NCI-H345 treated with DMSO at 0.1 percent for 48 hours (cell line): ENCODE data around the gene PHF10.

Experiments
- DNase-seq: peaks from one replicate; lab custom pipeline; 2025; ENCODE audit not compliant: unreplicated experiment; lab: John Stamatoyannopoulos, UW

The PHF10 gene

DNA sequence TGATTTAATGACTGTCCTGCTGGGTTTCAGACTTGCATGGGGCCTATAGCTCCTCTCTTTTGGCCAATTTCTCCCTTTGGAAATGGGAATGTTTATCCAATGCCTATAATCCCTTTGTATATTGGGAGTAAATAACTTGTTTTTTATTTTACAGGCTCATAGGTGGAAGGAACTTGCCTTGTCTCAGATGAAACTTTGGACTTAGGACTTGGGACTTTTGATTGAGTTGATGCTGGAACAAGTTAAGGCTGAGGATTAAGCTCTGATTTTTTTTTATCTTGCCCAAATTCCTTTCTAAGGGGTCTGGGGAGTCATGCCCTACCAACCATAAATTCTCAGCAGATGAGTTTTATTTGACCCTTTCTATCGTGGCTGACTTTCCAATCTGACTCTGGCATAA lies 46.0 kb downstream of the PHF10 start:
- no peak for DNase-seq

DNA sequence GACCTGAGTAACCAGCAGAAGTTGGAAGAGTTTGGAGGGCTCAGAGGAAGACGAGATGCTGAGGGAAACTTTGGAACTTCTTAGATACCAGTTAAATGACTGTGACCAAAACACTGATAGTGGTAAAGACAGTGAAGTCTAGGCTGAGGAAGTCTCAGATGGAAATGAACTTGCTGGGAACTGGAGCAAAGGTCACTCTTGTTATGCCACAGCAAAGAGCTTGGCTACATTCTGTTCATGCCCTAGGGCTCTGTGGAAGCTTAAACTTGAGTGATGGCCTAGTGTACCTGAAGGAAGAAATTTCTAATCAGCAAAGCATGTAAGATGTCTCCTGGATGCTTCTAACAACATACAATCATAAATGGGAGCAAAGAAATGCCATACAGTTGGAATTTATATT lies 47.2 kb downstream of the PHF10 start:
- no peak for DNase-seq

- no peak for DNase-seq
Measured at GRCh38 chr6:169675011-169675410, 49.3 kb downstream of the PHF10 start.

DNA sequence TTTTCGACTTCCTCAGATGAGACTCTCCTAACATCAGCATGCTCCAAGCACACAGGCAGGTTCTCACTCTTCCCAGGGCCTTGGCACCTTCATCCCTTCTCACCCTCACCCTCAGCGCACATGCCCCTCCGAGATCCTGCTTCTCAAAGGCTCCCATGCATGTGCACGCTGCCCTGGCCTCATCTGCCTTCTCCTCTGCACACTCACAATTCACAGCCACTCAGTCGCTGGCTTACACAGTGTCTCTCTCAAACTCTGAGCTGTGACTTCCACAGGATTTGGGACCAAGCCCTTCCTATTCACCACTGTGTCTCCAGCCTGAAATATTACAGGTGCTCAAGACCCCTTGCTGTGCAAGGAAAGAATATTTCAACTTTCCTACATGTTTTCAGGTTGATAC lies 52.7 kb downstream of the PHF10 start:
- DNase-seq, result no peak

GRCh38 chr6:169669889-169670288 lies 54.4 kb downstream of the PHF10 start:
- no peak for DNase-seq

GRCh38 chr6:169669147-169669546 lies 55.2 kb downstream of the PHF10 start:
- peak; percentile 61 for DNase-seq

GRCh38 chr6:169668203-169668847 lies 56.0 kb downstream of the PHF10 start:
- no peak for DNase-seq

GRCh38 chr6:169667716-169668115 lies 56.6 kb downstream of the PHF10 start:
- no peak for DNase-seq

DNA sequence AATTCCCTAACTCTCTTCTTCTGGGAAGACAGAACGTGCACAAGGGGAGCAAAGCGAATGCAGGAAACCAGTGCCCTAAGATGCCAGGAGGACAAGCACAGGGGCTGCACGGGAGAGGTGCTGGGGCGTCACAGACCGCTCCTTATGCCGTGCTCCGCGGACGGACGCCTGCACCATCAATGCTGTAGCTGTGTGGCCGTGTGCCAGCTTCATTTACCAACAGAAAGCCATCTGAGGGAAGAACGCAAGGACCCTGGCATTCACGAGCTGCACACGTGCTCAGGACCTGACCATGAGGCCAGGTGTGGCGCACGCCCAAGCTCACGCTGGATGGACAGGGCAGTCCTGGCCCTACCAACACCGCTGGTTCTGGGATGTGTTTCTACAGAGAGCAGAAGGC lies 57.9 kb downstream of the PHF10 start:
- peak; percentile 8 for DNase-seq

DNA sequence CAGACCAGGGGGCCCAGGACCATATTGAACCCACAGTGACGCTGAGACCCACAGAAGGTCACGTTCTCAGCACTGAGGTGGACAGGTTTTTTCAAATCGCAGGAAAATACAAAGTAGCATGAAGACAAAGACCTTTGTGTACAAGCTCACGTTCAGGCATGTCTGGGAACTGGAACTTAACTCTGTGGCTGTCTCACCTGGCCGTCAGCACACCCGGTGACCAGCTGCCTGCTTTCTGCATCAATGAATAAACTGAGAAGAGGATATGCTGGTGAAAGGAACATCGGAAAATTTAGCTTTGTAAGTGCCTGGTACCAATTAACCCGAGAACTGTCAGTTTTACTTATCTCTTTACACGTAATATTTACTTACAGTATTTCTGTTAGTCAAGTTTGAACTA lies 59.0 kb downstream of the PHF10 start:
- DNase-seq, result peak; percentile 90

DNA sequence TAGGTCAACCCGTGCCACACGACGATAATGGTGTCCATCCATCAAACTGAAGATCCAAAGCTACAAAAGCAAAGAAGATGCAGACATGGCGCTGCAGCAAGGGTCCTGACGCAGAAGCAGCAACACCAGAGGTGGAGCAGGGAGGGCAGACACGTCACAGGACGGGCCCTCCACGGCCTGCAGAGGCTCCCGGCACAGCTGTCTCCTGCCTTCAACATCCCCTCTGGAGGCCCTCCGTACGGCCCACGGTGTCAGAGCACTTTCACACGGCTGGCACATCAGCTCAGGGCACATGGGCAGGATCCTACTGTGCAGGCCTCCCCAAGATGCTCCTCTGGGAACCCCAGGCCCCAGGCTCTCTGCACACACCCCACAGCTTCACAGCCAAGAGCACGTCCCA lies 60.1 kb downstream of the PHF10 start:
- no peak for DNase-seq

GRCh38 chr6:169663468-169663867 lies 60.8 kb downstream of the PHF10 start:
- peak; percentile 29 for DNase-seq

- no peak for DNase-seq
Measured at GRCh38 chr6:169661391-169661756, 62.9 kb downstream of the PHF10 start.

DNA sequence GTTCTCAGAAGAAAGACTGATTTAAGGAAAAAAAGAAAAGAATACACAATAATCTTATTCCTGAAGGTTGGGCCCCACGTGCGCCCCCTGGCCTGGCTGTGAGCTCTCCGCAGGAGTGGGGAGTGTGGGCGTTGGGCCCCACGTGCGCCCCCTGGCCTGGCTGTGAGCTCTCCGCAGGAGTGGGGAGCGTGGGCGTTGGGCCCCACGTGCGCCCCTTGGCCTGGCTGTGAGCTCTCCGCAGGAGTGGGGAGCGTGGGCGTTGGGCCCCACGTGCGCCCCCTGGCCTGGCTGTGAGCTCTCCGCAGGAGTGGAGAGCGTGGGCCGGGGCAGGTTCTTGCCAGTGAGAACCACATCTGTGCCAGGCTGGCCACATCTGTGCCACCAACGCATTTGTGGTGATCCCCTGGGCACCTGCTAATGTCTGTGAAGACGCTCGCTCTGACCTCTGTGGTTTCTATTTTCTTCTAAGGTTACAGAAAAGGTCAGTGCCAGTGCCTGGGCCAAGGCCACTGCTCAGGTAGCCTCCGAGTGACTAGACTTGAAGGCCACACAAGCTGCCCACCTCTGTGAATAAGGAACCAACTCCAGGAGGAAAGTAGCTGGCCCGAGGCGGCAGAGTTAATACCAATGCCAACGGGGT lies 63.4 kb downstream of the PHF10 start:
- no peak for DNase-seq

DNA sequence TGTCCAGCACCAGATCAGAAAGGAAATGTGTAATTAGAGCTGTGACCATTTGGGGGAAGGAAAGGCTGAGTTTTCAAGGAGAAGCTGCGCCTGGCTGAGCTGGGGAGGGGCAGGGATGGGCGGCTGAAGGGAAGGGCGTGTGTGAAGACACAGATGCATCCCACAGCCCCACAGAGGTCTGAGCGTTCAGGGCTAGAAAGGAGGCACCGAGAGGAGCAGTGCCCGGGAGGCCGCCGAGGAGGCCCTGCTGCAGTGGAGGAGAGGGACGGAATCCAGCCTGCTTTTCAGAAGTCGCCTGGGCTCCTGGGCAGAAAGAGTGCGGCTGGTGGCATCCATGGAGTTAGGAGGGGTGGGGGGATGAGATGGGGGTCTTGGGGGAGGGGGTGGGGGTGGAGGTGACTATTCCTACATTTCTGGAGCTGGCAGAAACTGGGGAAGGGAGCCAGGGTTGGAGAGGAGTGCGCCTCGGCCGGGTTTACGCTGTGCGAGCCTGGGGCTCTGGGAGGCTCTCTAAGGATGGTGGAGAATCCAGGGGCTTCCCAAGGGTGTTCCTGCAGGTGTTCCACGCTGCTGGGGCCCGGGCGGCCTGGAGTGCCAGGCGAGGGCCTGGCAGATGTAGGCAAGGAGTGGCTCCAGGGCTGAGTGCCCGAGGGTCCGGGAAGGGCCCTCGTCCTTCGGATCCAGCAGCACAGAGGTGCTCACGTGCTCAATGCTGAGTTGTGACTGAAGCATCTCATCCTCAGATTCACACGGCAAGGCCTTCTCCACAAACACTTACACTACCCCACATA lies 64.3 kb downstream of the PHF10 start:
- no peak for DNase-seq

GRCh38 chr6:169657284-169657610 lies 67.1 kb downstream of the PHF10 start:
- DNase-seq, result no peak

DNA sequence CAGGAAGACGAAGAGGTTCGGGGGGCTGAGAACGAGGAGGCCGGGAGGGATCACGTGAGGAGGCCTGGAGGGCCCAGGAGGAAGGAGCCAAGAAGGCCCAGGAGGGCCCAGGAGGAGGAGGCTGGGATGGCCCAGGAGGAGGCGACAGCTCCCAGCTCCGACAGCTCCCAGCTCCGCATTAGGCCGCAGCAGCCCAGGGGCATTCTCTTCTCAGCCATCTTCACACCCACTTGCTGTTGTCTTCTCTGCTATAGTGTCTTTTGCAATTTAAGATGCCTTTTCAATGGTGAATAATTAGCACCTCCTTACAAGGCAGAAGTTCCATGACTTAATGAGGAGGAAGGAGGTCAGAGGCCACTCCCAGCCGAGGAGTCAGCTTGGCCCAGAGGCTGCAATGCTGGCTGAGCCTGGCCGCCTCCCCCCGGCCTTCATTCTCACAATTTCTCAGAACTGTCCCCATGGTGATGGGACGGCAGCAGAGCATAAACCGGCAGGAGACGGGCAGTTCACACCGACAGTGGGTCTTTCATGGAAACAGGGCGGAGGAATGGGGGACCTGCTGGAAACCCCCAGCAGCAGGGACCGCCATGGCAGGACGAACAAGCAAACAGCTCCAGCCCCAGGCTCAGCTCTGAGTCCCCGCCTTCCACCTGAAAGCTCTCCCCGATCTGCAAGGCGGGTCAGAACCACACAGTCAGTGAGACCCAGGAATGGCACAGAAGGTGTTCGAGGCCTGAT lies 67.6 kb downstream of the PHF10 start:
- DNase-seq, result no peak

DNA sequence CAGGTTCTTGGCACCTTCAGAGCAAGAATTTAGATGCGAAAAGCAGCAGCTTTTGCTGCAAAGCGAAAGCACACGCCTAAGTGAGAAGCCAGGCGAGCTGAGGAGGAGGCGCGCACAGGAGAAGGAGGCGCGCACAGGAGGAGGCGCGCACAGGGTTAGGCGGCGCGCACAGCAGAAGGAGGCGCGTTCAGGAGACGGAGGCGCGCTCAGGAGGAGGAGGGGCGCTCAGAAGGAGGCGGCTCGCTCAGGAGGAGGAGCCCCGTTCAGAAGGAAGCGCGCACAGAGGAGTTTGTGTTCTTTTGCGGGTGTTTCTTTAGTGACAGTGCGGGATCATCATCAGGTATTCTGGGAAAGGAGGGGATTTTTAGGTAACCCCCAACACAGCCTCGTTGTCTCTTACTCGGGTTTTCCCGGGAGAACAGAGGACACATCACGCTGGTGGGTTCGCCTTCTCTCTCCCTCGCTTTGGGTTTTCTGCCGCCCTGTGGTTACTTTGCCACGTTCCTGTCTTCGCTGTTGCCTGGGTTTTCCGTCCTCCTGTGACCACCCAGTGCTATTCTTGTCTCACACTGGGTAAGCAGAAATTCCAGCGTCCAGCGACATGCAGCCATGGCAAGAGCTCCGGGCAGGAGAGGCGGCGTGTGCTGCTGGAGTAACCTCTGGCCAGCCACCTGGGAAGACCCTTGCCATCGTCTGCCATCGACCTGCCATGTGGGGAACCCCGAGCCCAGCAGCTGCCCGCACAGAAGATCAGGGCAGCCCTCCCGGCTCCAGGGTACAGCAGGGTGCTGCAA lies 69.5 kb downstream of the PHF10 start:
- no peak for DNase-seq
